Kidney (tissue), 14 donors: Measurements from ENCODE around the gene COL6A2. TPM values are rescaled to one million over a fixed set of nuclear protein-coding genes. Genes with fewer than 3 reads are reported as not detected.
A peak's percentile ranks its signal among the peaks of the same experiment; 100 is the strongest.

Source experiments
- DNase-seq, 5 donors: peaks; one replicate each; pipeline ENCODE4 v3.0.0-alpha.2; 2013 to 2020
- FAIRE-seq: peaks from 2 replicates; lab custom pipeline; 2012; peaks lifted over from hg19 to GRCh38; lab: Jason Lieb, UNC
- H3K27ac ChIP-seq, 2 donors: one replicate each; pipeline ENCODE4 v1.7.0; 2013; ENCODE audit warnings: low read depth in 2 of 2, low read length in 2 of 2, inconsistent platforms in 1 of 2
- H3K27me3 ChIP-seq: one replicate; pipeline ENCODE4 v1.7.1; 2013; ENCODE audit warnings: low read length, inconsistent platforms; ENCODE audit not compliant: control insufficient read depth, insufficient read depth
- H3K36me3 ChIP-seq, 3 donors: one replicate each; pipeline versions ENCODE4 v1.7.0 to v1.7.1; 2013; ENCODE audit warnings: low read length in 3 of 3, control low read depth in 1 of 3, inconsistent platforms in 1 of 3; ENCODE audit not compliant: insufficient read depth in 3 of 3, control insufficient read depth in 2 of 3
- H3K4me1 ChIP-seq, 3 donors: one replicate each; pipeline versions ENCODE4 v1.7.0 to v1.7.1; 2013; ENCODE audit warnings: low read length in 3 of 3, inconsistent platforms in 1 of 3, low read depth in 1 of 3; ENCODE audit not compliant: control insufficient read depth in 2 of 3, insufficient read depth in 2 of 3
- H3K4me3 ChIP-seq, 3 donors: one replicate each; pipeline versions ENCODE4 v1.7.0 to v1.8.1; 2013; ENCODE audit warnings: low read length in 3 of 3, control low read depth in 1 of 3, inconsistent platforms in 1 of 3
- H3K9ac ChIP-seq, 3 donors: one replicate each; pipeline versions ENCODE4 v1.7.0 to v1.7.1; 2013; ENCODE audit warnings: low read length in 3 of 3, control low read depth in 1 of 3, inconsistent platforms in 1 of 3
- H3K9me3 ChIP-seq, 3 donors: one replicate each; pipeline versions ENCODE4 v1.7.0 to v1.7.1; 2013; ENCODE audit warnings: low read length in 3 of 3, control low read depth in 1 of 3, inconsistent platforms in 1 of 3; ENCODE audit not compliant: control insufficient read depth in 2 of 3, insufficient read depth in 1 of 3
- intact Hi-C: fragments of 100-400 bp; cut with DNase I; formaldehyde crosslinking; loops from one replicate; pipeline ENCODE4 v1.11.1; 2022
- polyA plus RNA-seq: library from polyadenylated mRNA; stranded (reverse); fragments of 350-450 nt; fragmentation: Illumina TruSeq; extraction: RNeasy Lipid Tissue Mini Kit (QIAGEN cat#74804); gene quantifications from one replicate; pipeline ENCODE4 v1.2.3, GENCODE V29; 2014; ENCODE audit warnings: low read depth, low replicate concordance; ENCODE audit not compliant: insufficient read depth
- total RNA-seq: library from RNA; stranded (reverse); fragmentation: NEBNext Ultra II Directional; extraction: Animal tissue kit (Norgen Biotek cat#: 25700); gene quantifications from one replicate; pipeline ENCODE4 v1.2.1, GENCODE V29; 2021
- TF ChIP-seq, protein P1 (sequence below): IDR thresholded peaks from 3 replicates; pipeline ENCODE4 v1.5.1; 2012; ENCODE audit warnings: mild to moderate bottlenecking, moderate library complexity, borderline replicate concordance; ENCODE audit not compliant: insufficient read depth; ENCODE audit errors: extremely low read depth
- donor health status: control.
- donor health status: control.
- donor health status: control.
- donor health status: control.
- donor health status: control.
- donor health status: DM: yes; HTN: yes; CAD: no.
- donor health status: Normal renal cell carcinoma (clear cell type).

Gene COL6A2
- total and polyA plus RNA-seq, 2 donors from 2014 or later = 52.4 to 174 TPM

DNA sequence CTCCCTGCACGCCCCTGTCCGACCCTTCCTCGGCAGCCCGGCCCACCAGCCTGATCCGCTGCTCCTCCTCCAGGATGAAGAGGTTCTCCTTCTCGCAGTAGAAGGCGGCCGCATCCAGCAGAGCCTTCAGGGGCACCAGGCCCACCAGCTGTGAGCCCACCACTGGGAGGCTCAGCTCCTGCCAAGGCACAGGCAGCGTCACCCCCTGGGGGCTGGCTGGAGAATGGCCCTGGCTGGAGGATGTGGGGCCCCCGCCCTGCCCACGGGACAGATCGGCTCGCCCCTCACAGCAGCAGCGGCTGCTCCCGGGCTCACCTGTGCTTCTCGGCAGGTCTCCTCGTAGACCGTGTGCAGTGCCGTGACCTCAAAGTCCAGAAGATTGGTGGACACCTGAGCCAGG, 52.2 kb downstream of the COL6A2 start:
- intact Hi-C loops = no loop called here
- TF ChIP-seq, protein P1, sequence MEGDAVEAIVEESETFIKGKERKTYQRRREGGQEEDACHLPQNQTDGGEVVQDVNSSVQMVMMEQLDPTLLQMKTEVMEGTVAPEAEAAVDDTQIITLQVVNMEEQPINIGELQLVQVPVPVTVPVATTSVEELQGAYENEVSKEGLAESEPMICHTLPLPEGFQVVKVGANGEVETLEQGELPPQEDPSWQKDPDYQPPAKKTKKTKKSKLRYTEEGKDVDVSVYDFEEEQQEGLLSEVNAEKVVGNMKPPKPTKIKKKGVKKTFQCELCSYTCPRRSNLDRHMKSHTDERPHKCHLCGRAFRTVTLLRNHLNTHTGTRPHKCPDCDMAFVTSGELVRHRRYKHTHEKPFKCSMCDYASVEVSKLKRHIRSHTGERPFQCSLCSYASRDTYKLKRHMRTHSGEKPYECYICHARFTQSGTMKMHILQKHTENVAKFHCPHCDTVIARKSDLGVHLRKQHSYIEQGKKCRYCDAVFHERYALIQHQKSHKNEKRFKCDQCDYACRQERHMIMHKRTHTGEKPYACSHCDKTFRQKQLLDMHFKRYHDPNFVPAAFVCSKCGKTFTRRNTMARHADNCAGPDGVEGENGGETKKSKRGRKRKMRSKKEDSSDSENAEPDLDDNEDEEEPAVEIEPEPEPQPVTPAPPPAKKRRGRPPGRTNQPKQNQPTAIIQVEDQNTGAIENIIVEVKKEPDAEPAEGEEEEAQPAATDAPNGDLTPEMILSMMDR = no peak
- peaks cover 0 to 2% (median 0%) of the 10 kb centered on the region in 3 donors for H3K4me1 ChIP-seq
- no peak overlapping the region for H3K4me3 ChIP-seq
- no peak overlapping the region for H3K9ac ChIP-seq
- H3K27ac ChIP-seq = no peak overlapping the region
- no peak for FAIRE-seq
- no peaks in the 10 kb centered on the region for H3K27me3 ChIP-seq
- DNase-seq = peak in 2 of 5 donors; percentile 42 to 73
- peaks cover 0 to 3% (median 0%) of the 10 kb centered on the region in 3 donors for H3K36me3 ChIP-seq
- no peaks in the 10 kb centered on the region for H3K9me3 ChIP-seq

DNA sequence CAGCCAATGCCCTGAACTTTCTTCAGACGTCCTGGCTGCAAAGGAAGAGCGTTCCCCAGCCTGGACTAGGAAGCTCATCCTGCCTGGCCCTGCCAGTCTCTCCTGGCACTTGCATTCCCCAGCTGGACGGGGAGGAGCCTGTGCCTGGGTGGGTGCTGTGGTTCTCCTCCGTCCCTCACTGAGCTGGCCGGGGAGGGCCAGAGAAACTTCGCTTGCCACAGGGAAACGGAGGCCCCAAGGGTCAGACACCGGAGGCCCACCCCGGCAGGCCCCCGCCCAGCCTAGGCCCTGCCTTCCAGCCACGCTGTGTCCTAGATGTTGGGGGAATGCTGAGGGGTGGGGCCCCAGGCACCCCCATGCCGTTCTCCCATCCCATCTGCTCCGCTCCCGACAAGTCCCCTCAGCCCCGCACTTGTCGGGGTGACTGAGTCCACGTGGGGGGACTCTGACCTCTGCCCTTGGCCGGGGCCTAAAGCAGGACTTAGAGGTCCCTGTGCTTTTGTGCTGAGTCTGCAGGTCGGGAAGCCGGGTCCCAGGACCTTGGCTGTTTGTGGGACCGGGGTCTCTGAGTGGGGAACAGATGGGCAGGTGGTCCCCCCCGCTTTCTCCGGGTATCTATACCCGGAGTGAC, 52.7 kb downstream of the COL6A2 start:
- Histone ChIP-seq H3K36me3 (peaks cover 0 to 3% (median 0%) of the 10 kb centered on the region in 3 donors), H3K9me3 (no peaks in the 10 kb centered on the region), H3K9ac (no peak overlapping the region), H3K4me1 (peaks cover 0 to 2% (median 0%) of the 10 kb centered on the region in 3 donors), H3K4me3 (no peak overlapping the region), H3K27me3 (no peaks in the 10 kb centered on the region), H3K27ac (no peak overlapping the region)
- FAIRE-seq (no peak), DNase-seq (peak in 2 of 5 donors; percentile 45 to 68)
- intact Hi-C loops = no loop called here
- TF ChIP-seq, protein P1 = no peak

DNA sequence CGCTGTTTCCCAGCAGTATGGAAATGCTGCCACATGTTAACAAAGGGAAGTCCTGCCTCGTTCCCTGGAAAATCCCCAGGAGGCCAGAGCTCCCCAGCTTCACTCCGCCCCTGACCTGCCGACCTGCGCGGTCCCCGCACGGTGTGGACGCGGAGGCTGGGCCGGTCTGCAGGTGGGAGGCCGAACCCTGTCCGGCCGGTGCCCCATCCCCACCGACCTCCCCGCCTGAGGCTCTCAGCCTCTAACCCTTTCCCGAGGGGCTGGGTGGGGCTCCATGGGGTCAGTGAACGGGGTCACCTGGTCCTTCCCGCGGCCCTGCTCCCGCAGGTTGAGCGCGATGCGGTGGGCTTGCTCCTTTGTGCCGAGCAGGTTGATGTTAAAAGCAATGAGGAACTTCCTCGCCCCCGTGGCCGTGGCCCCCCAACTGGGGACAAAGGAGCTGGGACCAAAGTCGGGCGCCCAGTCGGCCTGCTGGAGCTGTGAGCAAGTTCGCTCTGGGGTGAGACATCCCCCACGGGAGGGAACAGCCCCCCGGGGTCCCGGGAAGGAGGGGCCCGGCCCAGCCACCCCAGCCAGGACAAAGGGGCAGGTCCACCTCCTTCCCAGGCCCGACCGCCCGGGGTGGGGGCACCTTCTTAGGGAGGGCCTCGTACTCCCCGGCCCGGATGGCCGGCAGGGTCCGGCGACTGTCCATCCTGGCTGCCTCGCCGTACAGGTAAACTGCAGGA, 53.5 kb downstream of the COL6A2 start:
- DNase-seq (peak in 3 of 5 donors; percentile 6 to 70 (median 52)), FAIRE-seq (no peak)
- intact Hi-C loops = no loop called here

More for the DNA sequence above, 53.5 kb downstream of the COL6A2 start:
- Histone ChIP-seq H3K9ac (no peak overlapping the region), H3K9me3 (no peaks in the 10 kb centered on the region), H3K27ac (no peak overlapping the region), H3K4me1 (peaks cover 0 to 2% (median 0%) of the 10 kb centered on the region in 3 donors), H3K36me3 (peaks cover 0 to 3% (median 0%) of the 10 kb centered on the region in 3 donors), H3K4me3 (no peak overlapping the region), H3K27me3 (no peaks in the 10 kb centered on the region)
- TF ChIP-seq, protein P1 = no peak
